ENCODE results near the gene SLC49A3. TPM values are rescaled to one million over a fixed set of nuclear protein-coding genes. Genes with fewer than 3 reads are reported as not detected.

The SLC49A3 gene
- total and polyA plus RNA-seq, 2 of the 8 experiments (the other 6 are each of a cell fraction or from before 2014, with no cell fraction given), result 5.0 to 8.8 TPM

GRCh38 chr4:650951-651883 is 37.7 kb downstream of the SLC49A3 start (continued):
- TF ChIP-seq CBX8 (IDR thresholded peaks at IDR 0.05; ENCODE audit: borderline replicate concordance, low read depth, low read length), result no peak
- no peak for TF ChIP-seq NANOG (IDR thresholded peaks at IDR 0.05; ENCODE audit: insufficient read depth, low read depth, low read length, poor library complexity, severe bottlenecking)
- TF ChIP-seq POLR2A (IDR thresholded peaks at IDR 0.05; ENCODE audit: control extremely low read depth in 1 of 2, low read depth in 2 of 2, low read length in 2 of 2), result no peak

Data from H1 (cell line).